GM18867 (cell line): ENCODE measurements around the gene AEN.
"Not testable (repeated sequence)": the region's sequence is repeated elsewhere in the genome, so short reads cannot be mapped to it uniquely, and the experiment has no call there.

Experiments
- ATAC-seq: cut with Tn5 transposase; IDR thresholded peaks from one replicate; pipeline ENCODE4 v1.9.1; 2021; ENCODE audit warnings: mild to moderate bottlenecking, moderate library complexity; ENCODE audit not compliant: unreplicated experiment

The AEN gene

GRCh38 chr15:88630798-88631463 lies 9.8 kb downstream of the AEN start:
- no peak for ATAC-seq

- no peak for ATAC-seq
These were observed 10.4 kb downstream of the AEN start for GRCh38 chr15:88631464-88632028.

GRCh38 chr15:88632797-88633196 lies 11.7 kb downstream of the AEN start:
- not testable (repeated sequence) for ATAC-seq

GRCh38 chr15:88634449-88634848 lies 13.3 kb downstream of the AEN start:
- no peak for ATAC-seq

- peak; percentile 34 for ATAC-seq
These were observed 14.2 kb downstream of the AEN start for GRCh38 chr15:88635318-88635717.

- no peak for ATAC-seq
These were observed 14.9 kb downstream of the AEN start for GRCh38 chr15:88636050-88636449.

GRCh38 chr15:88636654-88637053 lies 15.5 kb downstream of the AEN start:
- no peak for ATAC-seq

GRCh38 chr15:88637436-88637835 lies 16.3 kb downstream of the AEN start:
- ATAC-seq = no peak

- ATAC-seq = no peak
These were observed 16.9 kb downstream of the AEN start for GRCh38 chr15:88637841-88638625.

- ATAC-seq = peak; percentile 66
These were observed 17.7 kb downstream of the AEN start, which contains the start of gene ISG20 for GRCh38 chr15:88638626-88639372. Gene ISG20 (plus strand): TSS chr15:88639016. CDS start chr15:88639367, 351 bp downstream.

- no peak for ATAC-seq
These were observed 20.9 kb downstream of the AEN start for GRCh38 chr15:88641959-88642452.

- ATAC-seq = not testable (repeated sequence)
These were observed 21.4 kb downstream of the AEN start for GRCh38 chr15:88642514-88642913.

GRCh38 chr15:88644741-88645140 lies 23.6 kb downstream of the AEN start:
- ATAC-seq = no peak

- no peak for ATAC-seq
These were observed 24.3 kb downstream of the AEN start for GRCh38 chr15:88645171-88646087.

GRCh38 chr15:88646088-88646405 lies 24.9 kb downstream of the AEN start:
- no peak for ATAC-seq

- no peak for ATAC-seq
These were observed 25.8 kb downstream of the AEN start for GRCh38 chr15:88646951-88647350.

GRCh38 chr15:88647351-88648105 lies 26.4 kb downstream of the AEN start:
- ATAC-seq = no peak

GRCh38 chr15:88648357-88649214 lies 27.4 kb downstream of the AEN start:
- ATAC-seq = no peak
